K562 (cell line): ENCODE measurements around the gene ARHGAP4. TPM values are rescaled to one million over a fixed set of nuclear protein-coding genes. Genes with fewer than 3 reads are reported as not detected.

Source experiments
- CBX1 ChIP-seq: sonication (generic); IDR thresholded peaks from 2 replicates; pipeline ENCODE4 v1.6.1; 2016; ENCODE audit warnings: antibody characterized with exemption, low read depth, mild to moderate bottlenecking
- JUND ChIP-seq, 2 experiments: IDR thresholded peaks; 2 replicates in 1 of 2; 3 replicates in 1 of 2; pipeline ENCODE4 v1.6.1; 2011; ENCODE audit warnings: borderline replicate concordance in 2 of 2, low read depth in 2 of 2, low read length in 2 of 2, improper control_type of control experiment in 1 of 2, missing biosample characterization in 1 of 2, missing genetic modification characterization in 1 of 2, missing genetic modification reagents in 1 of 2
- MAFG ChIP-seq: fragments of 450-650 bp; conservative IDR thresholded peaks from 2 replicates; pipeline ENCODE4 v1.6.1; 2016; ENCODE audit warnings: missing genetic modification characterization, missing compliant biosample characterization
- POU5F1 ChIP-seq: fragments of 150-350 bp; IDR thresholded peaks from 2 replicates; pipeline ENCODE4 v1.6.1; 2014; ENCODE audit warnings: borderline replicate concordance, low read length, low read depth, mild to moderate bottlenecking; ENCODE audit not compliant: partially characterized antibody
- SAFB2 ChIP-seq: fragments of 200-400 bp; formaldehyde crosslinking; IDR thresholded peaks from 2 replicates; pipeline ENCODE4 v1.6.1; 2018; ENCODE audit warnings: borderline replicate concordance, low read length, low read depth, moderate library complexity; ENCODE audit not compliant: severe bottlenecking
- SNRNP70 ChIP-seq: fragments of 200-400 bp; formaldehyde crosslinking; optimal IDR thresholded peaks from 2 replicates; pipeline ENCODE3; 2017; ENCODE audit warnings: low read depth, low read length
- TAF15 ChIP-seq: fragments of 200-400 bp; formaldehyde crosslinking; IDR thresholded peaks from 2 replicates; pipeline ENCODE4 v1.6.1; 2017; ENCODE audit warnings: mild to moderate bottlenecking, low read depth, low read length, moderate library complexity
- U2AF1 ChIP-seq: fragments of 200-400 bp; formaldehyde crosslinking; optimal IDR thresholded peaks from 2 replicates; pipeline ENCODE3; 2017; ENCODE audit warnings: mild to moderate bottlenecking, low read depth, low read length, moderate library complexity
- ZBED1 ChIP-seq: IDR thresholded peaks from 2 replicates; pipeline ENCODE4 v1.6.1; 2014
- ZEB2 ChIP-seq: fragments of 450-650 bp; IDR thresholded peaks from 2 replicates; pipeline ENCODE4 v1.6.1; 2016
- ZFP36 ChIP-seq: fragments of 150-350 bp; IDR thresholded peaks from 2 replicates; pipeline ENCODE4 v1.6.1; 2018; ENCODE audit warnings: low read length, low read depth; ENCODE audit not compliant: partially characterized antibody
- ZKSCAN8 ChIP-seq: fragments of 200-800 bp; sonication (Bioruptor generic); IDR thresholded peaks from 2 replicates; pipeline ENCODE4 v1.6.1; 2016; ENCODE audit warnings: missing genetic modification characterization, missing compliant biosample characterization
- ZNF143 ChIP-seq: sonication (generic); formaldehyde crosslinking; IDR thresholded peaks from 2 replicates; pipeline ENCODE4 v1.9.0; 2022; ENCODE audit warnings: mild to moderate bottlenecking, missing genetic modification reagents
- ZNF316 ChIP-seq: fragments of 450-650 bp; IDR thresholded peaks from 2 replicates; pipeline ENCODE4 v1.6.1; 2016
- ZNF76 ChIP-seq: fragments of 250-450 bp; sonication (Bioruptor Pico); IDR thresholded peaks from 2 replicates; pipeline ENCODE4 v1.4.0; 2020; ENCODE audit warnings: mild to moderate bottlenecking, moderate library complexity, borderline replicate concordance
- ZNF778 ChIP-seq: fragments of 450-650 bp; formaldehyde crosslinking; IDR thresholded peaks from 2 replicates; pipeline ENCODE4 v1.4.0; 2020; ENCODE audit warnings: mild to moderate bottlenecking, moderate library complexity
- polyA plus RNA-seq, 8 experiments: library from polyadenylated mRNA; depleted of rRNA in 4 of 8; stranded (reverse) in 5 of 8; unstranded in 3 of 8; fragments of >200 nt; fragmentation: Nextera tagmentation in 2 of 8; fragmentation: Illumina TruSeq in 1 of 8; extraction: Ambion mirVana in 2 of 8; extraction: Trizol in 1 of 8; gene quantifications; 2 replicates each; pipeline versions ENCODE4 v1.2.1 to v1.2.3, GENCODE V29; 2011 to 2014; ENCODE audit warnings: inconsistent platforms in 1 of 8, missing spikeins in 1 of 8
- total RNA-seq, 7 experiments: library from RNA; depleted of rRNA in 6 of 7; stranded (reverse); fragments of >200 nt in 6 of 7; fragmentation: Illumina TruSeq in 2 of 7; extraction: Trizol in 2 of 7; gene quantifications; 2 replicates each; pipeline versions ENCODE4 v1.2.1 to v1.2.3, GENCODE V29; 2011 to 2021; ENCODE audit warnings: low replicate concordance in 1 of 7
- TF ChIP-seq, protein P1 (sequence below), 2 experiments: fragments of 450-650 bp; formaldehyde crosslinking in 1 of 2; IDR thresholded peaks; 2 replicates each; pipeline versions ENCODE4 v1.4.0 to v1.6.1; 2014 to 2020; ENCODE audit warnings: mild to moderate bottlenecking in 2 of 2, borderline replicate concordance in 1 of 2, low read depth in 1 of 2
- TF ChIP-seq, protein P2 (sequence below), 3 experiments: fragments of 200-800 bp in 1 of 3; sonication (Bioruptor generic) in 1 of 3; sonication (generic) in 1 of 3; formaldehyde crosslinking in 1 of 3; IDR thresholded peaks; 2 replicates each; pipeline versions ENCODE4 v1.6.1 to v1.8.0; 2016 to 2022; ENCODE audit warnings: mild to moderate bottlenecking in 2 of 3, missing compliant biosample characterization in 2 of 3, missing genetic modification characterization in 2 of 3, missing genetic modification reagents in 1 of 3
- TF ChIP-seq, protein P3 (sequence below): fragments of 250-450 bp; sonication (Bioruptor Pico); IDR thresholded peaks from 2 replicates; pipeline ENCODE4 v1.5.0; 2021

The ARHGAP4 gene
- total and polyA plus RNA-seq, 9 of the 15 experiments (the other 6 are each of a cell fraction or from before 2014, with no cell fraction given): 0.30 to 81.8 (median 13.5) TPM

DNA sequence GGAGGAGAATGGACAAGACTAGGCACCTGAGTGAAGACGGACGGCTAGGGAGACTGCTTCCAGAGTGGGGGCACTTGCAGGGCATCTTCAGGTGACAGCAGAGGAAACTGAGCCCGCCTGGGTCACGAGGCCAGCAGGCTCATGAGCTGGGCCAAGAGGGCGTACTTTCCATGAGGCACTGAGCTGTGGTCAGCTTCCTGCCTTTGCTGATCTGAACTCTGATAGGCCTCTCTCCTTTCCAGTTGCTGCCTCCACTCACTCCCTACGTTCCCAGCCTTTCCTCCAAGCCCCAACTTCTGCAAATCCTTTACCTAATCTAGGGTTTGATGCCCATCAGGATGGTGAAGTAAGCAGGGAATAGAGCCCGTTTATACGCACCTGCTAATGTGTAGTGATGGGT, 38.7 kb downstream of the ARHGAP4 start (continued):
- TF ChIP-seq, protein P1, sequence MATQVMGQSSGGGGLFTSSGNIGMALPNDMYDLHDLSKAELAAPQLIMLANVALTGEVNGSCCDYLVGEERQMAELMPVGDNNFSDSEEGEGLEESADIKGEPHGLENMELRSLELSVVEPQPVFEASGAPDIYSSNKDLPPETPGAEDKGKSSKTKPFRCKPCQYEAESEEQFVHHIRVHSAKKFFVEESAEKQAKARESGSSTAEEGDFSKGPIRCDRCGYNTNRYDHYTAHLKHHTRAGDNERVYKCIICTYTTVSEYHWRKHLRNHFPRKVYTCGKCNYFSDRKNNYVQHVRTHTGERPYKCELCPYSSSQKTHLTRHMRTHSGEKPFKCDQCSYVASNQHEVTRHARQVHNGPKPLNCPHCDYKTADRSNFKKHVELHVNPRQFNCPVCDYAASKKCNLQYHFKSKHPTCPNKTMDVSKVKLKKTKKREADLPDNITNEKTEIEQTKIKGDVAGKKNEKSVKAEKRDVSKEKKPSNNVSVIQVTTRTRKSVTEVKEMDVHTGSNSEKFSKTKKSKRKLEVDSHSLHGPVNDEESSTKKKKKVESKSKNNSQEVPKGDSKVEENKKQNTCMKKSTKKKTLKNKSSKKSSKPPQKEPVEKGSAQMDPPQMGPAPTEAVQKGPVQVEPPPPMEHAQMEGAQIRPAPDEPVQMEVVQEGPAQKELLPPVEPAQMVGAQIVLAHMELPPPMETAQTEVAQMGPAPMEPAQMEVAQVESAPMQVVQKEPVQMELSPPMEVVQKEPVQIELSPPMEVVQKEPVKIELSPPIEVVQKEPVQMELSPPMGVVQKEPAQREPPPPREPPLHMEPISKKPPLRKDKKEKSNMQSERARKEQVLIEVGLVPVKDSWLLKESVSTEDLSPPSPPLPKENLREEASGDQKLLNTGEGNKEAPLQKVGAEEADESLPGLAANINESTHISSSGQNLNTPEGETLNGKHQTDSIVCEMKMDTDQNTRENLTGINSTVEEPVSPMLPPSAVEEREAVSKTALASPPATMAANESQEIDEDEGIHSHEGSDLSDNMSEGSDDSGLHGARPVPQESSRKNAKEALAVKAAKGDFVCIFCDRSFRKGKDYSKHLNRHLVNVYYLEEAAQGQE (IDR thresholded peaks at IDR 0.05; ENCODE audit: borderline replicate concordance): peak; percentile 25; the same call in 1 of the 2 replicates
- TF ChIP-seq, protein P1 (CRISPR knock-in tag; IDR thresholded peaks at IDR 0.05; ENCODE audit: low read depth): 0 out of 2 replicates have a peak, but pooled peaks have one; percentile 34
- TF ChIP-seq ZNF316: no peak
- no peak for TF ChIP-seq ZEB2
- TF ChIP-seq ZBED1: no peak
- TF ChIP-seq, protein P2, sequence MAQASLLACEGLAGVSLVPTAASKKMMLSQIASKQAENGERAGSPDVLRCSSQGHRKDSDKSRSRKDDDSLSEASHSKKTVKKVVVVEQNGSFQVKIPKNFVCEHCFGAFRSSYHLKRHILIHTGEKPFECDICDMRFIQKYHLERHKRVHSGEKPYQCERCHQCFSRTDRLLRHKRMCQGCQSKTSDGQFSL (CRISPR knock-in tag; IDR thresholded peaks at IDR 0.05): no peak
- TF ChIP-seq, protein P2 (tag; IDR thresholded peaks at IDR 0.05): no peak
- no peak for TF ChIP-seq POU5F1
- no peak for TF ChIP-seq ZKSCAN8
- no peak for TF ChIP-seq JUND (IDR thresholded peaks at IDR 0.05; ENCODE audit: borderline replicate concordance, low read depth, low read length)
- no peak for TF ChIP-seq JUND (tag; IDR thresholded peaks at IDR 0.05; ENCODE audit: borderline replicate concordance, low read depth, low read length)
- no peak for TF ChIP-seq SAFB2
- no peak for TF ChIP-seq ZNF76 (CRISPR knock-in tag)
- TF ChIP-seq ZNF778 (CRISPR knock-in tag): no peak
- TF ChIP-seq SNRNP70: no peak
- no peak for TF ChIP-seq U2AF1
- no peak for TF ChIP-seq ZNF143 (CRISPR knock-in tag)
- TF ChIP-seq, protein P3, sequence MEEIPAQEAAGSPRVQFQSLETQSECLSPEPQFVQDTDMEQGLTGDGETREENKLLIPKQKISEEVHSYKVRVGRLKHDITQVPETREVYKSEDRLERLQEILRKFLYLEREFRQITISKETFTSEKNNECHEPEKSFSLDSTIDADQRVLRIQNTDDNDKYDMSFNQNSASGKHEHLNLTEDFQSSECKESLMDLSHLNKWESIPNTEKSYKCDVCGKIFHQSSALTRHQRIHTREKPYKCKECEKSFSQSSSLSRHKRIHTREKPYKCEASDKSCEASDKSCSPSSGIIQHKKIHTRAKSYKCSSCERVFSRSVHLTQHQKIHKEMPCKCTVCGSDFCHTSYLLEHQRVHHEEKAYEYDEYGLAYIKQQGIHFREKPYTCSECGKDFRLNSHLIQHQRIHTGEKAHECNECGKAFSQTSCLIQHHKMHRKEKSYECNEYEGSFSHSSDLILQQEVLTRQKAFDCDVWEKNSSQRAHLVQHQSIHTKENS (CRISPR knock-in tag): no peak
- no peak for TF ChIP-seq MAFG (tag)
- no peak for TF ChIP-seq TAF15
- TF ChIP-seq CBX1: no peak
- TF ChIP-seq ZFP36: no peak
